RPMI7951 (cell line): ENCODE measurements around the gene CHRNA1. TPM values are rescaled to one million over a fixed set of nuclear protein-coding genes. Genes with fewer than 3 reads are reported as not detected.

ENCODE experiments used
- DNase-seq: peaks from one replicate; pipeline ENCODE4 v3.0.0-alpha.2; 2012; ENCODE audit warnings: low read depth
- total RNA-seq: library from RNA; depleted of rRNA; stranded (reverse); fragments of >200 nt; shearing (Covaris generic); gene quantifications from 2 replicates; pipeline ENCODE4 v1.2.3, GENCODE V29; 2014; rRNA removed

Gene CHRNA1
- 7.5 and 10.6 TPM in 2 replicates for total RNA-seq

GRCh38 chr2:174764280-174765255 is at the start of gene CHRNA1:
Gene CHRNA1 (minus strand): TSS chr2:174764472. CDS start chr2:174764394, 78 bp downstream.
- DNase-seq: peak; percentile 75

GRCh38 chr2:174812037-174812436 is 47.8 kb upstream of the CHRNA1 start:
- no peak for DNase-seq

- DNase-seq: no peak
These were observed 43.7 kb upstream of the CHRNA1 start for GRCh38 chr2:174807931-174808330.

- DNase-seq: no peak
These were observed 41.5 kb upstream of the CHRNA1 start for GRCh38 chr2:174805803-174806202.

GRCh38 chr2:174802459-174802858 is 38.2 kb upstream of the CHRNA1 start:
- DNase-seq: peak; percentile 66

- DNase-seq: no peak
These were observed 36.3 kb upstream of the CHRNA1 start for GRCh38 chr2:174800436-174801205.

GRCh38 chr2:174798801-174799200 is 34.5 kb upstream of the CHRNA1 start:
- no peak for DNase-seq

GRCh38 chr2:174797781-174798276 is 33.6 kb upstream of the CHRNA1 start:
- DNase-seq: peak; percentile 90

- DNase-seq: peak; percentile 91
These were observed 32.1 kb upstream of the CHRNA1 start for GRCh38 chr2:174796319-174796771.

GRCh38 chr2:174794851-174795374 is 30.6 kb upstream of the CHRNA1 start:
- DNase-seq: peak; percentile 58

GRCh38 chr2:174792309-174793025 is 28.2 kb upstream of the CHRNA1 start:
- DNase-seq: no peak

- DNase-seq: no peak
These were observed 27.5 kb upstream of the CHRNA1 start for GRCh38 chr2:174791746-174792280.

- no peak for DNase-seq
These were observed 26.7 kb upstream of the CHRNA1 start for GRCh38 chr2:174791020-174791419.

- DNase-seq: no peak
These were observed 24.7 kb upstream of the CHRNA1 start for GRCh38 chr2:174789001-174789400.

GRCh38 chr2:174788291-174788929 is 24.1 kb upstream of the CHRNA1 start:
- DNase-seq: peak; percentile 83

GRCh38 chr2:174787487-174788205 is 23.4 kb upstream of the CHRNA1 start:
- peak; percentile 100 for DNase-seq

- DNase-seq: peak; percentile 63
These were observed 21.9 kb upstream of the CHRNA1 start for GRCh38 chr2:174786066-174786725.

GRCh38 chr2:174785481-174785880 is 21.2 kb upstream of the CHRNA1 start:
- no peak for DNase-seq

GRCh38 chr2:174784909-174785308 is 20.6 kb upstream of the CHRNA1 start:
- no peak for DNase-seq
